ENCODE data around the gene MSH3. TPM values are rescaled to one million over a fixed set of nuclear protein-coding genes. Genes with fewer than 3 reads are reported as not detected.

Gene MSH3
- polyA plus RNA-seq, 2 donors = 2.7 to 3.6 TPM

GRCh38 chr5:80622756-80623155 lies 31.7 kb upstream of the MSH3 start:
- WGBS, 2 donors = 96 to 97% methylated on average over 2 of the region's 2 CpGs
- H3K36me3 ChIP-seq (ENCODE audit: control insufficient read depth in 2 of 2, insufficient read depth in 2 of 2, low read length in 1 of 2) = no peaks in the 10 kb centered on the region
- H3K9me3 ChIP-seq (ENCODE audit: control insufficient read depth in 2 of 2, insufficient read depth in 1 of 2, low read depth in 1 of 2, low read length in 1 of 2) = no peaks in the 10 kb centered on the region
- H3K4me3 ChIP-seq (ENCODE audit: low read depth in 1 of 2, low read length in 2 of 2) = no peak overlapping the region
- no peak overlapping the region for H3K27ac ChIP-seq (ENCODE audit: low read depth in 2 of 2, low read length in 1 of 2)
- no peaks in the 10 kb centered on the region for H3K27me3 ChIP-seq (ENCODE audit: control insufficient read depth in 1 of 2, insufficient read depth in 2 of 2, low read length in 2 of 2)
- H3K4me1 ChIP-seq (ENCODE audit: control insufficient read depth in 2 of 2, insufficient read depth in 2 of 2, low read length in 1 of 2) = no peaks in the 10 kb centered on the region

- Histone ChIP-seq H3K27ac (ENCODE audit: low read depth in 2 of 2, low read length in 1 of 2) (no peak overlapping the region), H3K27me3 (ENCODE audit: control insufficient read depth in 1 of 2, insufficient read depth in 2 of 2, low read length in 2 of 2) (no peaks in the 10 kb centered on the region), H3K4me1 (ENCODE audit: control insufficient read depth in 2 of 2, insufficient read depth in 2 of 2, low read length in 1 of 2) (no peaks in the 10 kb centered on the region), H3K36me3 (ENCODE audit: control insufficient read depth in 2 of 2, insufficient read depth in 2 of 2, low read length in 1 of 2) (no peaks in the 10 kb centered on the region), H3K9me3 (ENCODE audit: control insufficient read depth in 2 of 2, insufficient read depth in 1 of 2, low read depth in 1 of 2, low read length in 1 of 2) (no peaks in the 10 kb centered on the region), H3K4me3 (ENCODE audit: low read depth in 1 of 2, low read length in 2 of 2) (no peak overlapping the region)
- 64 to 66% methylated on average over 4 of the region's 4 CpGs for WGBS, 2 donors
Measured at GRCh38 chr5:80623999-80624398, 30.5 kb upstream of the MSH3 start.

GRCh38 chr5:80625230-80625629 lies 29.2 kb upstream of the MSH3 start:
- 87 to 91% methylated on average over 5 of the region's 5 CpGs for WGBS, 2 donors
- no peak overlapping the region for H3K4me3 ChIP-seq (ENCODE audit: low read depth in 1 of 2, low read length in 2 of 2)
- no peaks in the 10 kb centered on the region for H3K4me1 ChIP-seq (ENCODE audit: control insufficient read depth in 2 of 2, insufficient read depth in 2 of 2, low read length in 1 of 2)
- H3K27me3 ChIP-seq (ENCODE audit: control insufficient read depth in 1 of 2, insufficient read depth in 2 of 2, low read length in 2 of 2) = no peaks in the 10 kb centered on the region
- H3K36me3 ChIP-seq (ENCODE audit: control insufficient read depth in 2 of 2, insufficient read depth in 2 of 2, low read length in 1 of 2) = peaks cover 0 to 2% of the 10 kb centered on the region in 2 donors
- H3K9me3 ChIP-seq (ENCODE audit: control insufficient read depth in 2 of 2, insufficient read depth in 1 of 2, low read depth in 1 of 2, low read length in 1 of 2) = no peaks in the 10 kb centered on the region
- H3K27ac ChIP-seq (ENCODE audit: low read depth in 2 of 2, low read length in 1 of 2) = no peak overlapping the region

- Histone ChIP-seq H3K27me3 (ENCODE audit: control insufficient read depth in 1 of 2, insufficient read depth in 2 of 2, low read length in 2 of 2) (no peaks in the 10 kb centered on the region), H3K36me3 (ENCODE audit: control insufficient read depth in 2 of 2, insufficient read depth in 2 of 2, low read length in 1 of 2) (peaks cover 2% of the 10 kb centered on the region in 2 donors), H3K4me3 (ENCODE audit: low read depth in 1 of 2, low read length in 2 of 2) (no peak overlapping the region), H3K27ac (ENCODE audit: low read depth in 2 of 2, low read length in 1 of 2) (no peak overlapping the region), H3K4me1 (ENCODE audit: control insufficient read depth in 2 of 2, insufficient read depth in 2 of 2, low read length in 1 of 2) (no peaks in the 10 kb centered on the region), H3K9me3 (ENCODE audit: control insufficient read depth in 2 of 2, insufficient read depth in 1 of 2, low read depth in 1 of 2, low read length in 1 of 2) (no peaks in the 10 kb centered on the region)
Measured at GRCh38 chr5:80629281-80629680, 25.2 kb upstream of the MSH3 start.

- no peak overlapping the region for H3K27ac ChIP-seq (ENCODE audit: low read depth in 2 of 2, low read length in 1 of 2)
- no peaks in the 10 kb centered on the region for H3K4me1 ChIP-seq (ENCODE audit: control insufficient read depth in 2 of 2, insufficient read depth in 2 of 2, low read length in 1 of 2)
- peaks cover 2% of the 10 kb centered on the region in 2 donors for H3K36me3 ChIP-seq (ENCODE audit: control insufficient read depth in 2 of 2, insufficient read depth in 2 of 2, low read length in 1 of 2)
- no peak overlapping the region for H3K4me3 ChIP-seq (ENCODE audit: low read depth in 1 of 2, low read length in 2 of 2)
- no peaks in the 10 kb centered on the region for H3K27me3 ChIP-seq (ENCODE audit: control insufficient read depth in 1 of 2, insufficient read depth in 2 of 2, low read length in 2 of 2)
- H3K9me3 ChIP-seq (ENCODE audit: control insufficient read depth in 2 of 2, insufficient read depth in 1 of 2, low read depth in 1 of 2, low read length in 1 of 2) = no peaks in the 10 kb centered on the region
- 93 to 94% methylated on average over 11 of the region's 11 CpGs for WGBS, 2 donors
Measured at GRCh38 chr5:80631278-80632259, 22.9 kb upstream of the MSH3 start.

GRCh38 chr5:80632700-80633099 lies 21.8 kb upstream of the MSH3 start:
- 85 to 93% methylated on average over 2 of the region's 2 CpGs for WGBS, 2 donors
- Histone ChIP-seq H3K4me1 (ENCODE audit: control insufficient read depth in 2 of 2, insufficient read depth in 2 of 2, low read length in 1 of 2) (no peaks in the 10 kb centered on the region), H3K27me3 (ENCODE audit: control insufficient read depth in 1 of 2, insufficient read depth in 2 of 2, low read length in 2 of 2) (no peaks in the 10 kb centered on the region)

GRCh38 chr5:80634193-80634592 lies 20.3 kb upstream of the MSH3 start:
- H3K27ac ChIP-seq (ENCODE audit: low read depth in 2 of 2, low read length in 1 of 2) = no peak overlapping the region
- H3K4me1 ChIP-seq (ENCODE audit: control insufficient read depth in 2 of 2, insufficient read depth in 2 of 2, low read length in 1 of 2) = no peaks in the 10 kb centered on the region
- no peaks in the 10 kb centered on the region for H3K27me3 ChIP-seq (ENCODE audit: control insufficient read depth in 1 of 2, insufficient read depth in 2 of 2, low read length in 2 of 2)
- H3K9me3 ChIP-seq (ENCODE audit: control insufficient read depth in 2 of 2, insufficient read depth in 1 of 2, low read depth in 1 of 2, low read length in 1 of 2) = no peaks in the 10 kb centered on the region
- H3K4me3 ChIP-seq (ENCODE audit: low read depth in 1 of 2, low read length in 2 of 2) = no peak overlapping the region
- H3K36me3 ChIP-seq (ENCODE audit: control insufficient read depth in 2 of 2, insufficient read depth in 2 of 2, low read length in 1 of 2) = peaks cover 2% of the 10 kb centered on the region in 2 donors

More at GRCh38 chr5:80632700-80633099, 21.8 kb upstream of the MSH3 start:
- Histone ChIP-seq H3K9me3 (ENCODE audit: control insufficient read depth in 2 of 2, insufficient read depth in 1 of 2, low read depth in 1 of 2, low read length in 1 of 2) (no peaks in the 10 kb centered on the region), H3K27ac (ENCODE audit: low read depth in 2 of 2, low read length in 1 of 2) (no peak overlapping the region), H3K4me3 (ENCODE audit: low read depth in 1 of 2, low read length in 2 of 2) (no peak overlapping the region), H3K36me3 (ENCODE audit: control insufficient read depth in 2 of 2, insufficient read depth in 2 of 2, low read length in 1 of 2) (peaks cover 2% of the 10 kb centered on the region in 2 donors)

- 62 to 68% methylated on average over 4 of the region's 4 CpGs for WGBS, 2 donors
- no peaks in the 10 kb centered on the region for H3K36me3 ChIP-seq (ENCODE audit: control insufficient read depth in 2 of 2, insufficient read depth in 2 of 2, low read length in 1 of 2)
- no peak overlapping the region for H3K4me3 ChIP-seq (ENCODE audit: low read depth in 1 of 2, low read length in 2 of 2)
- no peaks in the 10 kb centered on the region for H3K9me3 ChIP-seq (ENCODE audit: control insufficient read depth in 2 of 2, insufficient read depth in 1 of 2, low read depth in 1 of 2, low read length in 1 of 2)
- H3K27ac ChIP-seq (ENCODE audit: low read depth in 2 of 2, low read length in 1 of 2) = no peak overlapping the region
- H3K27me3 ChIP-seq (ENCODE audit: control insufficient read depth in 1 of 2, insufficient read depth in 2 of 2, low read length in 2 of 2) = no peaks in the 10 kb centered on the region
- H3K4me1 ChIP-seq (ENCODE audit: control insufficient read depth in 2 of 2, insufficient read depth in 2 of 2, low read length in 1 of 2) = no peaks in the 10 kb centered on the region
Measured at GRCh38 chr5:80641353-80641752, 13.1 kb upstream of the MSH3 start.

GRCh38 chr5:80644900-80645299 lies 9.6 kb upstream of the MSH3 start:
- Histone ChIP-seq H3K36me3 (ENCODE audit: control insufficient read depth in 2 of 2, insufficient read depth in 2 of 2, low read length in 1 of 2) (no peaks in the 10 kb centered on the region), H3K4me1 (ENCODE audit: control insufficient read depth in 2 of 2, insufficient read depth in 2 of 2, low read length in 1 of 2) (no peaks in the 10 kb centered on the region), H3K27me3 (ENCODE audit: control insufficient read depth in 1 of 2, insufficient read depth in 2 of 2, low read length in 2 of 2) (no peaks in the 10 kb centered on the region), H3K27ac (ENCODE audit: low read depth in 2 of 2, low read length in 1 of 2) (no peak overlapping the region), H3K4me3 (ENCODE audit: low read depth in 1 of 2, low read length in 2 of 2) (no peak overlapping the region), H3K9me3 (ENCODE audit: control insufficient read depth in 2 of 2, insufficient read depth in 1 of 2, low read depth in 1 of 2, low read length in 1 of 2) (no peaks in the 10 kb centered on the region)
- WGBS, 2 donors = 79 to 91% methylated on average over 4 of the region's 4 CpGs

GRCh38 chr5:80646926-80647325 lies 7.5 kb upstream of the MSH3 start:
- Histone ChIP-seq H3K9me3 (ENCODE audit: control insufficient read depth in 2 of 2, insufficient read depth in 1 of 2, low read depth in 1 of 2, low read length in 1 of 2) (no peaks in the 10 kb centered on the region), H3K4me3 (ENCODE audit: low read depth in 1 of 2, low read length in 2 of 2) (no peak overlapping the region), H3K36me3 (ENCODE audit: control insufficient read depth in 2 of 2, insufficient read depth in 2 of 2, low read length in 1 of 2) (no peaks in the 10 kb centered on the region), H3K27me3 (ENCODE audit: control insufficient read depth in 1 of 2, insufficient read depth in 2 of 2, low read length in 2 of 2) (no peaks in the 10 kb centered on the region), H3K27ac (ENCODE audit: low read depth in 2 of 2, low read length in 1 of 2) (no peak overlapping the region), H3K4me1 (ENCODE audit: control insufficient read depth in 2 of 2, insufficient read depth in 2 of 2, low read length in 1 of 2) (no peaks in the 10 kb centered on the region)
- 86 to 88% methylated on average over 3 of the region's 3 CpGs for WGBS, 2 donors

All from esophagus (tissue), 2 donors.